Mesenchymal stem cell (in vitro differentiated cells and primary cell): ENCODE data around the gene C1QA.
"Not testable (repeated sequence)": the region's sequence is repeated elsewhere in the genome, so short reads cannot be mapped to it uniquely, and the experiment has no call there.

Experiments used
- DNase-seq: peaks from one replicate; pipeline ENCODE4 v3.0.0-alpha.2; 2013
- H2AFZ ChIP-seq: one replicate; pipeline ENCODE4 v1.6.1; 2013; ENCODE audit warnings: low read depth, mild to moderate bottlenecking, control low read depth, inconsistent platforms, low read length, moderate library complexity
- H2AK5ac ChIP-seq: 2 replicates; pipeline ENCODE4 v1.6.1; 2013; ENCODE audit warnings: low read length, moderate library complexity, mild to moderate bottlenecking, inconsistent platforms; ENCODE audit not compliant: severe bottlenecking
- H2BK120ac ChIP-seq: one replicate; pipeline ENCODE4 v1.6.1; 2013; ENCODE audit warnings: low read depth, mild to moderate bottlenecking, inconsistent platforms, low read length, moderate library complexity
- H2BK12ac ChIP-seq, 2 experiments: one replicate each; pipeline ENCODE4 v1.6.1; 2013; ENCODE audit warnings: inconsistent platforms in 2 of 2, low read length in 2 of 2, mild to moderate bottlenecking in 2 of 2, moderate library complexity in 2 of 2, control low read depth in 1 of 2
- H2BK15ac ChIP-seq: one replicate; pipeline ENCODE4 v1.6.1; 2013; ENCODE audit warnings: mild to moderate bottlenecking, low read depth, inconsistent platforms; ENCODE audit not compliant: poor library complexity, severe bottlenecking
- H2BK5ac ChIP-seq: 2 replicates; pipeline ENCODE4 v1.6.1; 2013; ENCODE audit warnings: low read depth, mild to moderate bottlenecking, low read length, control low read depth, inconsistent platforms; ENCODE audit not compliant: poor library complexity, severe bottlenecking
- H3K14ac ChIP-seq, 2 experiments: one replicate each; pipeline ENCODE4 v1.6.1; 2013; ENCODE audit warnings: inconsistent platforms in 2 of 2, low read length in 2 of 2, control low read depth in 1 of 2, mild to moderate bottlenecking in 1 of 2, moderate library complexity in 1 of 2
- H3K18ac ChIP-seq, 2 experiments: one replicate each; pipeline ENCODE4 v1.6.1; 2013; ENCODE audit warnings: inconsistent platforms in 2 of 2, low read length in 2 of 2, control low read depth in 1 of 2, low read depth in 1 of 2, mild to moderate bottlenecking in 1 of 2
- H3K23ac ChIP-seq, 2 experiments: one replicate each; pipeline ENCODE4 v1.6.1; 2013; ENCODE audit warnings: inconsistent platforms in 2 of 2, low read length in 2 of 2, mild to moderate bottlenecking in 2 of 2, moderate library complexity in 2 of 2, control low read depth in 1 of 2
- H3K27ac ChIP-seq: 2 replicates; pipeline ENCODE4 v1.5.1; 2013; ENCODE audit warnings: mild to moderate bottlenecking, moderate library complexity, low read length, control low read depth, inconsistent platforms; ENCODE audit not compliant: poor library complexity, severe bottlenecking
- H3K27me3 ChIP-seq, 2 experiments: 2 replicates each; pipeline versions ENCODE4 v1.6.1 to v1.7.0; 2013; ENCODE audit warnings: low read length in 2 of 2, mild to moderate bottlenecking in 2 of 2, moderate library complexity in 2 of 2, control low read depth in 1 of 2, inconsistent platforms in 1 of 2; ENCODE audit not compliant: control insufficient read depth in 1 of 2, insufficient read depth in 1 of 2
- H3K36me3 ChIP-seq, 2 experiments: 2 replicates each; pipeline versions ENCODE4 v1.6.1 to v1.7.0; 2013; ENCODE audit warnings: low read length in 2 of 2, control low read depth in 1 of 2, inconsistent platforms in 1 of 2, low read depth in 1 of 2, mild to moderate bottlenecking in 1 of 2; ENCODE audit not compliant: insufficient read depth in 2 of 2, control insufficient read depth in 1 of 2
- H3K4ac ChIP-seq, 2 experiments: one replicate each; pipeline ENCODE4 v1.6.1; 2013; ENCODE audit warnings: inconsistent platforms in 2 of 2, low read length in 2 of 2, mild to moderate bottlenecking in 2 of 2, moderate library complexity in 2 of 2, control low read depth in 1 of 2, low read depth in 1 of 2
- H3K4me1 ChIP-seq: 2 replicates; pipeline ENCODE4 v1.6.1; 2013; ENCODE audit warnings: low read depth, low read length, control low read depth; ENCODE audit not compliant: control insufficient read depth, insufficient read depth
- H3K4me2 ChIP-seq: 2 replicates; pipeline ENCODE4 v1.6.1; 2013; ENCODE audit warnings: low read length, mild to moderate bottlenecking, inconsistent platforms; ENCODE audit not compliant: poor library complexity, severe bottlenecking
- H3K4me3 ChIP-seq, 2 experiments: 2 replicates each; pipeline versions ENCODE4 v1.5.1 to v1.7.0; 2013; ENCODE audit warnings: low read length in 2 of 2, mild to moderate bottlenecking in 2 of 2, control low read depth in 1 of 2, low read depth in 1 of 2; ENCODE audit not compliant: insufficient read depth in 1 of 2
- H3K79me1 ChIP-seq: replicated peaks from 2 replicates; pipeline ENCODE4 v1.6.1; 2013; ENCODE audit warnings: mild to moderate bottlenecking, control low read depth, low read length, inconsistent platforms; ENCODE audit not compliant: poor library complexity, severe bottlenecking
- H3K9ac ChIP-seq: 2 replicates; pipeline ENCODE4 v1.7.0; 2013; ENCODE audit warnings: mild to moderate bottlenecking, low read length, moderate library complexity
- H3K9me3 ChIP-seq: 2 replicates; pipeline ENCODE4 v1.7.0; 2013; ENCODE audit warnings: mild to moderate bottlenecking, low read length; ENCODE audit not compliant: control insufficient read depth
- H4K8ac ChIP-seq: one replicate; pipeline ENCODE4 v1.6.1; 2013; ENCODE audit warnings: inconsistent platforms, mild to moderate bottlenecking, low read length, moderate library complexity
- H4K91ac ChIP-seq: one replicate; pipeline ENCODE4 v1.6.1; 2013; ENCODE audit warnings: mild to moderate bottlenecking, low read length, inconsistent platforms
- WGBS: methylation state at CpG from one replicate; pipeline ENCODE4 v1.1.7; 2013; ENCODE audit warnings: mixed read lengths; 5-methylcytosine and 5-hydroxymethylcytosine counted together

The C1QA gene

GRCh38 chr1:22673486-22674409 lies 37.3 kb downstream of the C1QA start:
- H3K27ac ChIP-seq = no peak overlapping the region
- H2BK15ac ChIP-seq = no peak overlapping the region
- no peaks in the 10 kb centered on the region for H3K36me3 ChIP-seq
- H2BK12ac ChIP-seq = no peak overlapping the region
- H3K9ac ChIP-seq = no peak overlapping the region
- no peak overlapping the region for H3K23ac ChIP-seq
- H2BK5ac ChIP-seq = no peak overlapping the region
- WGBS = 46% methylated on average over 16 of the region's 17 CpGs
- no peaks in the 10 kb centered on the region for H3K79me1 ChIP-seq
- H3K18ac ChIP-seq = no peak overlapping the region
- H3K14ac ChIP-seq = no peak overlapping the region
- H2BK120ac ChIP-seq = peak overlapping the region; percentile 11
- no peak overlapping the region for H3K4me2 ChIP-seq
- peak; percentile 59 for DNase-seq
- H3K4me3 ChIP-seq = no peak overlapping the region
- H2AFZ ChIP-seq = no peak overlapping the region
- H2AK5ac ChIP-seq = no peak overlapping the region
- H3K27me3 ChIP-seq = peaks cover 32 to 68% of the 10 kb centered on the region in 2 experiments
- no peak overlapping the region for H4K91ac ChIP-seq
- H4K8ac ChIP-seq = no peak overlapping the region
- no peak overlapping the region for H3K4ac ChIP-seq
- no peaks in the 10 kb centered on the region for H3K9me3 ChIP-seq
- H3K4me1 ChIP-seq = peaks cover 7% of the 10 kb centered on the region

GRCh38 chr1:22674410-22674749 lies 38.0 kb downstream of the C1QA start:
- Histone ChIP-seq H4K8ac (no peak overlapping the region), H4K91ac (no peak overlapping the region)

GRCh38 chr1:22676151-22676550 lies 39.7 kb downstream of the C1QA start:
- H2BK120ac ChIP-seq, H3K23ac ChIP-seq, H3K9me3 ChIP-seq, H3K4me1 ChIP-seq, H3K9ac ChIP-seq, H3K36me3 ChIP-seq, H4K8ac ChIP-seq, DNase-seq, H2BK15ac ChIP-seq, H3K4me3 ChIP-seq, H4K91ac ChIP-seq, H2AK5ac ChIP-seq, H3K79me1 ChIP-seq, H2AFZ ChIP-seq, H2BK12ac ChIP-seq, H3K27ac ChIP-seq, H3K18ac ChIP-seq, H3K4ac ChIP-seq, H3K4me2 ChIP-seq, H2BK5ac ChIP-seq, H3K14ac ChIP-seq: not testable (repeated sequence)
- H3K27me3 ChIP-seq = peaks cover 15 to 57% of the 10 kb centered on the region in 2 experiments
- WGBS = 90% methylated on average over 15 of the region's 15 CpGs

More at GRCh38 chr1:22674410-22674749, 38.0 kb downstream of the C1QA start:
- Histone ChIP-seq H3K36me3 (no peaks in the 10 kb centered on the region), H2AK5ac (no peak overlapping the region), H3K4me2 (no peak overlapping the region), H3K9ac (no peak overlapping the region), H3K4ac (no peak overlapping the region), H3K79me1 (no peaks in the 10 kb centered on the region), H2BK15ac (no peak overlapping the region), H3K4me1 (peaks cover 7% of the 10 kb centered on the region), H3K27me3 (peaks cover 30 to 61% of the 10 kb centered on the region in 2 experiments), H3K14ac (no peak overlapping the region), H2BK12ac (no peak overlapping the region), H2BK5ac (no peak overlapping the region), H3K4me3 (no peak overlapping the region), H3K9me3 (no peaks in the 10 kb centered on the region), H2BK120ac (no peak overlapping the region), H2AFZ (no peak overlapping the region), H3K27ac (no peak overlapping the region), H3K18ac (no peak overlapping the region), H3K23ac (no peak overlapping the region)
- whole genome bisulfite sequencing = 13% methylated on average over 1 of the region's 1 CpG
- no peak for DNase-seq

- Histone ChIP-seq H3K4ac (no peak overlapping the region), H3K4me3 (no peak overlapping the region), H2AK5ac (no peak overlapping the region), H3K27me3 (peaks cover 6 to 55% of the 10 kb centered on the region in 2 experiments), H3K27ac (no peak overlapping the region), H2BK15ac (no peak overlapping the region), H4K8ac (no peak overlapping the region), H3K36me3 (no peaks in the 10 kb centered on the region), H2BK12ac (no peak overlapping the region), H4K91ac (no peak overlapping the region), H3K4me2 (no peak overlapping the region), H2AFZ (no peak overlapping the region), H3K9ac (no peak overlapping the region), H3K9me3 (no peaks in the 10 kb centered on the region), H3K4me1 (peaks cover 7% of the 10 kb centered on the region), H3K14ac (no peak overlapping the region), H3K79me1 (no peaks in the 10 kb centered on the region), H3K23ac (no peak overlapping the region), H3K18ac (no peak overlapping the region), H2BK5ac (no peak overlapping the region), H2BK120ac (no peak overlapping the region)
- DNase-seq = no peak
- 95% methylated on average over 34 of the region's 37 CpGs for WGBS
Observed at GRCh38 chr1:22676916-22677583, 40.6 kb downstream of the C1QA start.
